Keratinocyte (primary cell): ENCODE measurements around the gene TFB1M. TPM values are rescaled to one million over a fixed set of nuclear protein-coding genes. Genes with fewer than 3 reads are reported as not detected.

ENCODE experiments used
- DNase-seq: peaks from one replicate; pipeline ENCODE4 v3.0.0-alpha.2; 2011; ENCODE audit warnings: low read depth, missing footprints, low spot score
- FAIRE-seq: peaks from 2 replicates; lab custom pipeline; 2011; peaks lifted over from hg19 to GRCh38; lab: Jason Lieb, UNC
- H2AFZ ChIP-seq: 2 replicates; pipeline ENCODE4 v1.6.0; 2012; ENCODE audit warnings: low read length, control low read depth, inconsistent platforms; ENCODE audit not compliant: control insufficient read depth
- H3K27ac ChIP-seq: 2 replicates; pipeline ENCODE4 v1.5.1; 2011; ENCODE audit warnings: low read length; ENCODE audit not compliant: control insufficient read depth, insufficient read depth
- H3K27me3 ChIP-seq: 3 replicates; pipeline ENCODE4 v1.6.0; 2011; ENCODE audit warnings: low read length; ENCODE audit not compliant: control insufficient read depth, insufficient read depth; ENCODE audit errors: extremely low read depth
- H3K36me3 ChIP-seq, 2 experiments: 2 replicates in 1 of 2; 3 replicates in 1 of 2; pipeline ENCODE4 v1.5.1; 2011; ENCODE audit warnings: low read length in 2 of 2, mild to moderate bottlenecking in 1 of 2; ENCODE audit not compliant: control insufficient read depth in 2 of 2, insufficient read depth in 2 of 2; ENCODE audit errors: extremely low read depth in 1 of 2
- H3K4me1 ChIP-seq: 3 replicates; pipeline ENCODE4 v1.5.1; 2011; ENCODE audit warnings: low read length; ENCODE audit not compliant: control insufficient read depth, insufficient read depth; ENCODE audit errors: extremely low read depth
- H3K4me2 ChIP-seq: 3 replicates; pipeline ENCODE4 v1.6.0; 2011; ENCODE audit warnings: low read depth, low read length; ENCODE audit not compliant: control insufficient read depth, insufficient read depth; ENCODE audit errors: extremely low read depth
- H3K4me3 ChIP-seq, 3 experiments: fragments of 200-600 bp in 1 of 3; sonication (generic) in 1 of 3; 2 replicates in 2 of 3; 3 replicates in 1 of 3; pipeline ENCODE4 v1.5.1; 2011 to 2016; ENCODE audit warnings: low read length in 3 of 3, mild to moderate bottlenecking in 3 of 3, control low read depth in 2 of 3, inconsistent platforms in 1 of 3, low read depth in 1 of 3, mixed read lengths in 1 of 3, mixed run types in 1 of 3, moderate library complexity in 1 of 3; ENCODE audit not compliant: control insufficient read depth in 2 of 3, insufficient read depth in 2 of 3; ENCODE audit errors: extremely low read depth in 1 of 3
- H3K79me2 ChIP-seq: 2 replicates; pipeline ENCODE4 v1.6.0; 2012; ENCODE audit warnings: low read length; ENCODE audit not compliant: control insufficient read depth, insufficient read depth
- H3K9ac ChIP-seq: 3 replicates; pipeline ENCODE4 v1.6.0; 2011; ENCODE audit warnings: low read length; ENCODE audit not compliant: control insufficient read depth, insufficient read depth; ENCODE audit errors: extremely low read depth
- H3K9me1 ChIP-seq: 3 replicates; pipeline ENCODE4 v1.6.0; 2011; ENCODE audit warnings: low read length; ENCODE audit not compliant: control insufficient read depth, insufficient read depth; ENCODE audit errors: extremely low read depth
- H3K9me3 ChIP-seq: 2 replicates; pipeline ENCODE4 v1.5.1; 2012; ENCODE audit warnings: low read depth, low read length; ENCODE audit not compliant: control insufficient read depth
- H4K20me1 ChIP-seq: 3 replicates; pipeline ENCODE4 v1.6.0; 2011; ENCODE audit warnings: low read length; ENCODE audit not compliant: control insufficient read depth, insufficient read depth; ENCODE audit errors: extremely low read depth
- CTCF ChIP-seq, 3 experiments: IDR thresholded peaks in 1 of 3; conservative IDR thresholded peaks in 1 of 3; optimal IDR thresholded peaks in 1 of 3; 2 replicates in 2 of 3; 3 replicates in 1 of 3; pipeline versions ENCODE3 to v1.5.1; 2011; ENCODE audit warnings: low read length in 3 of 3, mild to moderate bottlenecking in 3 of 3, moderate library complexity in 2 of 3, control low read depth in 1 of 3, inconsistent platforms in 1 of 3; ENCODE audit not compliant: insufficient read depth in 2 of 3; ENCODE audit errors: extremely low read depth in 1 of 3
- EZH2 ChIP-seq: IDR thresholded peaks from one replicate; pipeline ENCODE4 v1.6.1; 2012; ENCODE audit warnings: inconsistent platforms, mild to moderate bottlenecking, low read length, moderate library complexity
- dilution Hi-C: fragments of 300-500 bp; cut with MboI; formaldehyde crosslinking; loops from one replicate; pipeline ENCODE4 v1.7.0; 2020; ENCODE audit warnings: low sequenced_read_pairs; ENCODE audit not compliant: extremely low pct_ligation_motif_present
- polyA plus RNA-seq, 5 experiments: library from polyadenylated mRNA; depleted of rRNA in 3 of 5; stranded (reverse) in 3 of 5; stranded (forward) in 1 of 5; unstranded in 1 of 5; fragments of >200 nt; gene quantifications; 1 replicate in 1 of 5; 2 replicates in 3 of 5; 3 replicates in 1 of 5; pipeline versions ENCODE4 v1.2.1 to v1.2.3, GENCODE V29; 2011 to 2012; ENCODE audit warnings: missing spikeins in 2 of 5, low read depth in 1 of 5, low replicate concordance in 1 of 5

TFB1M gene
- polyA plus RNA-seq, 1 donor (not counting 4 experiments of a cell fraction or from before 2014, with no cell fraction given) = 38.6 TPM

GRCh38 chr6:155271145-155271544 is 43.1 kb downstream of the TFB1M start:
- DNase-seq = no peak
- Histone ChIP-seq H4K20me1 (no peaks in the 10 kb centered on the region), H3K9ac (no peak overlapping the region), H3K4me2 (no peak overlapping the region), H2AFZ (no peak overlapping the region), H3K9me1 (no peaks in the 10 kb centered on the region), H3K9me3 (no peaks in the 10 kb centered on the region), H3K36me3 (peaks cover 0 to 9% of the 10 kb centered on the region in 2 experiments), H3K27ac (no peak overlapping the region), H3K27me3 (no peaks in the 10 kb centered on the region), H3K79me2 (peaks cover 23% of the 10 kb centered on the region), H3K4me3 (no peak overlapping the region), H3K4me1 (peaks cover 44% of the 10 kb centered on the region)
- TF ChIP-seq CTCF (optimal IDR thresholded peaks at IDR 0.05 in 1 of 3, IDR thresholded peaks at IDR 0.05 in 1 of 3, conservative IDR thresholded peaks at IDR 0.05 in 1 of 3; ENCODE audit: extremely low read depth in 1 of 3, insufficient read depth in 2 of 3, low read length in 3 of 3) (no peak), EZH2 (no peak)
- dilution Hi-C loops = no loop called here
- FAIRE-seq = no peak

GRCh38 chr6:155270561-155271091 is 43.7 kb downstream of the TFB1M start:
- FAIRE-seq = no peak
- peaks cover 20% of the 10 kb centered on the region for H3K79me2 ChIP-seq
- dilution Hi-C loops = no loop called here

More at GRCh38 chr6:155270561-155271091, 43.7 kb downstream of the TFB1M start:
- Histone ChIP-seq H3K36me3 (peaks cover 0 to 9% of the 10 kb centered on the region in 2 experiments), H3K9ac (no peak overlapping the region), H4K20me1 (no peaks in the 10 kb centered on the region), H3K27ac (no peak overlapping the region), H3K9me1 (no peaks in the 10 kb centered on the region), H3K4me3 (no peak overlapping the region), H3K4me1 (peaks cover 39% of the 10 kb centered on the region), H3K9me3 (no peaks in the 10 kb centered on the region), H2AFZ (no peak overlapping the region), H3K27me3 (no peaks in the 10 kb centered on the region), H3K4me2 (no peak overlapping the region)
- DNase-seq = no peak
- TF ChIP-seq EZH2 = no peak
- TF ChIP-seq CTCF (optimal IDR thresholded peaks at IDR 0.05 in 1 of 3, IDR thresholded peaks at IDR 0.05 in 1 of 3, conservative IDR thresholded peaks at IDR 0.05 in 1 of 3; ENCODE audit: extremely low read depth in 1 of 3, insufficient read depth in 2 of 3, low read length in 3 of 3) = no peak
